Nephron (organoid): ENCODE data around the gene AFF3.

Experiments
- H3K27ac Mint-ChIP-seq, 3 experiments: 2 replicates each; pipeline ENCODE4 v1.8.0; 2020; ENCODE audit warnings: mixed read lengths in 3 of 3, mild to moderate bottlenecking in 2 of 3, moderate library complexity in 1 of 3
- H3K27me3 Mint-ChIP-seq: 2 replicates; pipeline ENCODE4 v1.8.0; 2021; ENCODE audit warnings: low read depth, mild to moderate bottlenecking, moderate library complexity, mixed read lengths
- H3K36me3 Mint-ChIP-seq: 2 replicates; pipeline ENCODE4 v1.8.0; 2020; ENCODE audit warnings: low read depth, mixed read lengths
- H3K4me1 Mint-ChIP-seq: 2 replicates; pipeline ENCODE4 v1.8.0; 2020; ENCODE audit warnings: mixed read lengths
- H3K4me3 Mint-ChIP-seq, 3 experiments: 2 replicates each; pipeline ENCODE4 v1.8.0; 2020; ENCODE audit warnings: mild to moderate bottlenecking in 3 of 3, mixed read lengths in 3 of 3, moderate library complexity in 2 of 3
- H3K9me3 Mint-ChIP-seq: 2 replicates; pipeline ENCODE4 v1.8.0; 2020; ENCODE audit warnings: mixed read lengths
- TF ChIP-seq, protein P1 (sequence below), 3 experiments: fragments of 200-600 bp; sonication (generic); IDR thresholded peaks; one replicate each; pipeline ENCODE4 v1.5.0; 2021; ENCODE audit warnings: antibody characterized with exemption in 3 of 3; ENCODE audit not compliant: unreplicated experiment in 3 of 3

The AFF3 gene

DNA sequence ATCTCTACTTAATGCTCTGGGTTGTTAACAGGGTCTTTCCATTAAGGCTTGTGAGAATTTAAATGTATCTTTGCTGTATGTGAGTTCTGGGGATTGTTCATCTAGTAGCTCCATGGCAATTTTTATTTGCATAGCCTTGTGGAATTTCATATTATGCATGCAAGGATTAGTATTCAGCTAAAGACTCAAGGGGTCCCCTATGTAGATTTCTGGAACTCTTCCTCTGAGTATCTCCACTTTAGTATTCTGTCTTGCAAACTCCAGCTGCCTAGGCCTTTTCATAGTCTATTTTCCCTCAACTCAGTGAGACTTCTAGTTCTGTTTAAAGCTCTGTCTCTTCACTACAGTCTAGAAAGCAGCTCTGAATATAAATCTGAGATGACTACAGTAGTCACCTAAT is 348.0 kb downstream of the AFF3 start:
- H3K4me3 Mint-ChIP-seq: no peak overlapping the region
- H3K27ac Mint-ChIP-seq: no peak overlapping the region
- TF ChIP-seq, protein P1, sequence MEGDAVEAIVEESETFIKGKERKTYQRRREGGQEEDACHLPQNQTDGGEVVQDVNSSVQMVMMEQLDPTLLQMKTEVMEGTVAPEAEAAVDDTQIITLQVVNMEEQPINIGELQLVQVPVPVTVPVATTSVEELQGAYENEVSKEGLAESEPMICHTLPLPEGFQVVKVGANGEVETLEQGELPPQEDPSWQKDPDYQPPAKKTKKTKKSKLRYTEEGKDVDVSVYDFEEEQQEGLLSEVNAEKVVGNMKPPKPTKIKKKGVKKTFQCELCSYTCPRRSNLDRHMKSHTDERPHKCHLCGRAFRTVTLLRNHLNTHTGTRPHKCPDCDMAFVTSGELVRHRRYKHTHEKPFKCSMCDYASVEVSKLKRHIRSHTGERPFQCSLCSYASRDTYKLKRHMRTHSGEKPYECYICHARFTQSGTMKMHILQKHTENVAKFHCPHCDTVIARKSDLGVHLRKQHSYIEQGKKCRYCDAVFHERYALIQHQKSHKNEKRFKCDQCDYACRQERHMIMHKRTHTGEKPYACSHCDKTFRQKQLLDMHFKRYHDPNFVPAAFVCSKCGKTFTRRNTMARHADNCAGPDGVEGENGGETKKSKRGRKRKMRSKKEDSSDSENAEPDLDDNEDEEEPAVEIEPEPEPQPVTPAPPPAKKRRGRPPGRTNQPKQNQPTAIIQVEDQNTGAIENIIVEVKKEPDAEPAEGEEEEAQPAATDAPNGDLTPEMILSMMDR (IDR thresholded peaks at IDR 0.05; ENCODE audit: unreplicated experiment in 3 of 3): no peak
- peaks cover 41% of the 10 kb centered on the region for H3K9me3 Mint-ChIP-seq
- H3K4me1 Mint-ChIP-seq: peaks cover 9% of the 10 kb centered on the region
- no peaks in the 10 kb centered on the region for H3K27me3 Mint-ChIP-seq
- peaks cover 69% of the 10 kb centered on the region for H3K36me3 Mint-ChIP-seq

DNA sequence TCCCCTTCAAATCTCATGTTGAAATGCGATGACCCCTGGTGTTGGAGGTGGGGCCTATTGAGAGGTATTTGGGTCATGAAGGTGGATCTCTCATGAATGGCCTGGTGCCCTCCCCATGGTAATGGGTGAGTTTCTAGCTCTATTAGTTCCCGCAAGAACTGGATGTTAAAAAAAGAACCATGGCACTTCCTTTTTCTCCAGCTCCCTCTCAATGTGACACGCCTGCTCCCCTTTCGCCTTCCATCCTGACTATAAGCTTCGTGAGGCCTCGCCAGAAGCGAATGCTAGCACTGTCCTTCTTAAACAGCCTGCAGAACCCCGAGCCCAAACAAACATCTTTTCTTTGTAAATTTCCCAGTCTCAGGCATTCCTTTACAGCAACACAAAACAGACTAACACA is 349.4 kb downstream of the AFF3 start:
- Mint-ChIP-seq H3K4me3 (no peak overlapping the region), H3K36me3 (peaks cover 65% of the 10 kb centered on the region), H3K4me1 (peaks cover 9% of the 10 kb centered on the region), H3K27me3 (no peaks in the 10 kb centered on the region), H3K9me3 (peaks cover 37% of the 10 kb centered on the region), H3K27ac (no peak overlapping the region)
- TF ChIP-seq, protein P1 (IDR thresholded peaks at IDR 0.05; ENCODE audit: unreplicated experiment in 3 of 3): no peak

DNA sequence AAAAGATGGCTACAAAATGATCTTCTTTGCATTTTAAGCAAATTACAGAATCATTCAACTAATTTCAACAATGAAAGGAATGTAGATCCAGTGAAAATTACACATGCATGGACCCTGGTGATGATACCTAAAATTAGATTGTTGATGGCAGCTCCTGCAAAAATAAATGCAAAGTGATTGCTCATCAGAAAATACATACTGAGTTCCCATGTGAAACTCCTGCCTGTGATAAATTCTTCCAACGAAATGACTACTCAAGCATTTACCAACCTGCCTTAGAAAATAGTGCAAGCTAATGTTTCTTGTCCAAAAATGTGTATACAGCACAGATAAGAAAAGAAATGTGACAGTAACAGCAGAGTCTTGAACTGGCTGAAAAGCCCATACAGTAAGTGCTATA is 352.5 kb downstream of the AFF3 start:
- Mint-ChIP-seq H3K9me3 (peaks cover 10% of the 10 kb centered on the region), H3K36me3 (peaks cover 41% of the 10 kb centered on the region), H3K4me1 (peaks cover 26% of the 10 kb centered on the region), H3K4me3 (no peak overlapping the region), H3K27me3 (no peaks in the 10 kb centered on the region), H3K27ac (peak overlapping the region; percentile 6 to 63 (median 54))
- TF ChIP-seq, protein P1 (IDR thresholded peaks at IDR 0.05; ENCODE audit: unreplicated experiment in 3 of 3): no peak

DNA sequence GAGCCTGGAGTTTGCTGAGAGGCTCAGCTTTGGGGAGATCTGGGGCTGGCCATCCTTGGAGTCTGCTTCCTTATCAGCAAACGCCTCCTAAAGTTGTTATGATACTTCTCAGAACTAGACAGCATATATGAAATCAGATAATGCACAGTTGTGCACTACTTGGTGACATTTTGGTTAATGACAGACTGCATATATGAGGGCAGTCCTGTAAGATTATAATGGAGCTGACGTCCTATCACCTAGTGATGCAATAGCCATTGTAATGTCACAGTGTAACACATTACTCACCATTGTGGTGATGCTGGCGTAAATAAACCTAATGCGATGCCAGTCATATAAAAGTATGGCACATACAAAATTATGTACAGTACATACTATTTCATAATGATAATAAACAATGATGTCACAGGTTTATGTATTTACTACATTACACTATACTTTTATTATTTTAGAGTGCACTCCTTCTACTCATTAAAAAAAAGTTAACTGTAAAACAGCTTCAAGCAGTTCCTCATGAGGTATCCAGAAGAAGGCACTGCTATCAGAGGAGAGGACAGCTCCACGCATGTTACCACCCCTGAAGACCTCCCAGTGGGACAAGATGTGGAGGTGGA is 354.5 kb downstream of the AFF3 start:
- H3K36me3 Mint-ChIP-seq: peaks cover 26% of the 10 kb centered on the region
- TF ChIP-seq, protein P1 (IDR thresholded peaks at IDR 0.05; ENCODE audit: unreplicated experiment in 3 of 3): no peak
- H3K4me3 Mint-ChIP-seq: no peak overlapping the region
- no peaks in the 10 kb centered on the region for H3K27me3 Mint-ChIP-seq
- peaks cover 28% of the 10 kb centered on the region for H3K4me1 Mint-ChIP-seq
- peak overlapping the region; percentile 59 to 86 (median 64) for H3K27ac Mint-ChIP-seq
- no peaks in the 10 kb centered on the region for H3K9me3 Mint-ChIP-seq

DNA sequence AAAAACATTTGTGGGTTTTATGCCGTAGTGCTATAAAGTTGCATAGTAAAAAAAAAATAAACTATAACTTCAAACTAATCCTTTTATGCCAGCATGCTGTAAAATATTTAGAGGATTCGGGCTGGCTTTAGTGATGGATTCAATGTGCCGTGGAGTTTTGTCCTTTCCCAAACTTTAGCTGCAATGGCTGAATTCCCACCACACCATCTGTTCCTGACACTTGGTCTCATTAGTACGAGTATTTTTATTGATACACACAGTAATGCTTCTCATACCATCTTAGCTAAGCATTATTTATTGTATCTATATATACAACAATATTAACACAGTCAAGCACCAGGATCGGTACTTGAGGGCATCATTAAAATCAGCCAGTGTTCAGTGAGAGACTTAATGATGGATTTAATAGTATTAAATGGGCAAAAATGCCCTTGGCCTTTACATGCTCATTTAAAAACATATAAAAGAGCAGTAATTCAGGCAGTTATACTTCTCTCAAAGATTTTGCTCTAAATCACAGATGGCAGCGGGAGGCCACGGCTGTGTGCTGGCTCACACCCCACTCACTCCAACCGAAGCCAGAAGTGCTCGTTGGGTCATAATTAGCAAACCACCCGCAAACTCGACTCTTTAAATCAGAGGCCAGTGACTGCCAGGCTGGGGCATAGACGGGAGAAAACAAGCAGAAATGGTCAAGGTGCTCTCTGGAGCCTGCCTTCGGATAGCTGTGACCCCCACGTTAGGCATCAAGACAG is 355.6 kb downstream of the AFF3 start:
- H3K27ac Mint-ChIP-seq: peak overlapping the region; percentile 59 to 86 (median 64)
- no peaks in the 10 kb centered on the region for H3K9me3 Mint-ChIP-seq
- no peak overlapping the region for H3K4me3 Mint-ChIP-seq
- H3K4me1 Mint-ChIP-seq: peaks cover 28% of the 10 kb centered on the region
- H3K36me3 Mint-ChIP-seq: peaks cover 22% of the 10 kb centered on the region
- TF ChIP-seq, protein P1 (IDR thresholded peaks at IDR 0.05; ENCODE audit: unreplicated experiment in 3 of 3): no peak
- no peaks in the 10 kb centered on the region for H3K27me3 Mint-ChIP-seq
